HEK293 (cell line): Measurements from ENCODE around the gene EMD.

Experiments
- BCL11B ChIP-seq: fragments of 450-650 bp; formaldehyde crosslinking; IDR thresholded peaks from 2 replicates; pipeline ENCODE4 v1.5.1; 2016; ENCODE audit warnings: low read depth, missing biosample characterization, missing genetic modification characterization
- EGR2 ChIP-seq: fragments of 450-650 bp; formaldehyde crosslinking; IDR thresholded peaks from 2 replicates; pipeline ENCODE4 v1.5.1; 2016; ENCODE audit warnings: low read depth, missing biosample characterization, missing genetic modification characterization
- GLIS2 ChIP-seq: fragments of 450-650 bp; formaldehyde crosslinking; IDR thresholded peaks from 2 replicates; pipeline ENCODE4 v1.5.1; 2016; ENCODE audit warnings: missing biosample characterization, missing genetic modification characterization
- KLF1 ChIP-seq: fragments of 450-650 bp; formaldehyde crosslinking; IDR thresholded peaks from 2 replicates; pipeline ENCODE4 v1.5.1; 2016; ENCODE audit warnings: missing biosample characterization, missing genetic modification characterization
- KLF9 ChIP-seq: fragments of 450-650 bp; formaldehyde crosslinking; IDR thresholded peaks from 2 replicates; pipeline ENCODE4 v1.5.1; 2016; ENCODE audit warnings: missing biosample characterization, missing genetic modification characterization, low read depth
- MEIS1 ChIP-seq: sonication (generic); formaldehyde crosslinking; IDR thresholded peaks from 2 replicates; pipeline ENCODE4 v1.8.1; 2022; ENCODE audit warnings: missing genetic modification reagents, mild to moderate bottlenecking, borderline replicate concordance
- MZF1 ChIP-seq: fragments of 450-650 bp; formaldehyde crosslinking; IDR thresholded peaks from 2 replicates; pipeline ENCODE4 v1.5.1; 2017; ENCODE audit warnings: missing biosample characterization, missing genetic modification characterization, borderline replicate concordance
- RBAK ChIP-seq: fragments of 450-650 bp; formaldehyde crosslinking; IDR thresholded peaks from 2 replicates; pipeline ENCODE4 v1.5.1; 2016; ENCODE audit warnings: missing biosample characterization, missing genetic modification characterization
- SP3 ChIP-seq: fragments of 450-650 bp; formaldehyde crosslinking; IDR thresholded peaks from 2 replicates; pipeline ENCODE4 v1.5.1; 2016; ENCODE audit warnings: missing biosample characterization, missing genetic modification characterization
- TCF7L2 ChIP-seq: IDR thresholded peaks from 2 replicates; pipeline ENCODE4 v1.6.1; 2011; ENCODE audit warnings: low read depth, mild to moderate bottlenecking, inconsistent platforms, low read length, moderate library complexity, borderline replicate concordance
- WT1 ChIP-seq: fragments of 450-650 bp; formaldehyde crosslinking; IDR thresholded peaks from 2 replicates; pipeline ENCODE4 v1.5.1; 2016; ENCODE audit warnings: missing biosample characterization, missing genetic modification characterization
- ZBTB48 ChIP-seq: fragments of 450-650 bp; formaldehyde crosslinking; IDR thresholded peaks from 2 replicates; pipeline ENCODE4 v1.5.1; 2016; ENCODE audit warnings: missing biosample characterization, missing genetic modification characterization
- ZFHX2 ChIP-seq: fragments of 450-650 bp; formaldehyde crosslinking; conservative IDR thresholded peaks from 2 replicates; pipeline ENCODE4 v1.5.1; 2016; ENCODE audit warnings: missing biosample characterization, missing genetic modification characterization
- ZFP37 ChIP-seq: fragments of 450-650 bp; formaldehyde crosslinking; IDR thresholded peaks from 2 replicates; pipeline ENCODE4 v1.5.1; 2016; ENCODE audit warnings: missing biosample characterization, missing genetic modification characterization
- ZNF146 ChIP-seq: fragments of 450-650 bp; formaldehyde crosslinking; IDR thresholded peaks from 2 replicates; pipeline ENCODE4 v1.5.1; 2016; ENCODE audit warnings: missing biosample characterization, missing genetic modification characterization
- ZNF148 ChIP-seq: fragments of 450-650 bp; formaldehyde crosslinking; IDR thresholded peaks from 2 replicates; pipeline ENCODE4 v1.5.0; 2017; ENCODE audit warnings: missing biosample characterization, missing genetic modification characterization, borderline replicate concordance
- ZNF2 ChIP-seq: fragments of 450-650 bp; formaldehyde crosslinking; IDR thresholded peaks from 2 replicates; pipeline ENCODE4 v1.5.1; 2016; ENCODE audit warnings: missing biosample characterization, missing genetic modification characterization
- ZNF280D ChIP-seq: fragments of 450-650 bp; formaldehyde crosslinking; IDR thresholded peaks from 2 replicates; pipeline ENCODE4 v1.5.1; 2016; ENCODE audit warnings: missing biosample characterization, missing genetic modification characterization
- ZNF501 ChIP-seq: fragments of 450-650 bp; formaldehyde crosslinking; IDR thresholded peaks from 2 replicates; pipeline ENCODE4 v1.5.1; 2016; ENCODE audit warnings: missing biosample characterization, missing genetic modification characterization
- ZNF544 ChIP-seq: fragments of 450-650 bp; formaldehyde crosslinking; IDR thresholded peaks from 2 replicates; pipeline ENCODE4 v1.5.0; 2017; ENCODE audit warnings: missing biosample characterization, missing genetic modification characterization
- ZNF555 ChIP-seq: fragments of 450-650 bp; formaldehyde crosslinking; conservative IDR thresholded peaks from 2 replicates; pipeline ENCODE4 v1.5.1; 2017; ENCODE audit warnings: missing biosample characterization, mild to moderate bottlenecking, missing genetic modification characterization, inconsistent platforms
- ZNF571 ChIP-seq: fragments of 450-650 bp; formaldehyde crosslinking; IDR thresholded peaks from 2 replicates; pipeline ENCODE4 v1.5.0; 2017; ENCODE audit warnings: missing biosample characterization, missing genetic modification characterization
- ZNF596 ChIP-seq: fragments of 450-650 bp; IDR thresholded peaks from 2 replicates; pipeline ENCODE4 v1.5.0; 2018; ENCODE audit warnings: missing biosample characterization, mild to moderate bottlenecking, missing genetic modification characterization, moderate library complexity
- ZNF777 ChIP-seq: fragments of 450-650 bp; formaldehyde crosslinking; IDR thresholded peaks from 2 replicates; pipeline ENCODE4 v1.5.1; 2017; ENCODE audit warnings: missing biosample characterization, missing genetic modification characterization, borderline replicate concordance
- ZXDB ChIP-seq: fragments of 450-650 bp; formaldehyde crosslinking; IDR thresholded peaks from 2 replicates; pipeline ENCODE4 v1.5.1; 2016; ENCODE audit warnings: missing biosample characterization, missing genetic modification characterization
- TF ChIP-seq, protein P1 (sequence below): fragments of 450-650 bp; formaldehyde crosslinking; IDR thresholded peaks from 2 replicates; pipeline ENCODE4 v1.5.1; 2016; ENCODE audit warnings: missing biosample characterization, missing genetic modification characterization
- TF ChIP-seq, protein P2 (sequence below): fragments of 450-650 bp; formaldehyde crosslinking; IDR thresholded peaks from 2 replicates; pipeline ENCODE4 v1.5.1; 2016; ENCODE audit warnings: missing biosample characterization, missing genetic modification characterization
- TF ChIP-seq, protein P3 (sequence below): fragments of 450-650 bp; formaldehyde crosslinking; IDR thresholded peaks from 2 replicates; pipeline ENCODE4 v1.5.1; 2016; ENCODE audit warnings: missing biosample characterization, missing genetic modification characterization
- TF ChIP-seq, protein P4 (sequence below): fragments of 450-650 bp; formaldehyde crosslinking; IDR thresholded peaks from 2 replicates; pipeline ENCODE4 v1.5.1; 2016; ENCODE audit warnings: missing biosample characterization, missing genetic modification characterization

EMD gene

DNA sequence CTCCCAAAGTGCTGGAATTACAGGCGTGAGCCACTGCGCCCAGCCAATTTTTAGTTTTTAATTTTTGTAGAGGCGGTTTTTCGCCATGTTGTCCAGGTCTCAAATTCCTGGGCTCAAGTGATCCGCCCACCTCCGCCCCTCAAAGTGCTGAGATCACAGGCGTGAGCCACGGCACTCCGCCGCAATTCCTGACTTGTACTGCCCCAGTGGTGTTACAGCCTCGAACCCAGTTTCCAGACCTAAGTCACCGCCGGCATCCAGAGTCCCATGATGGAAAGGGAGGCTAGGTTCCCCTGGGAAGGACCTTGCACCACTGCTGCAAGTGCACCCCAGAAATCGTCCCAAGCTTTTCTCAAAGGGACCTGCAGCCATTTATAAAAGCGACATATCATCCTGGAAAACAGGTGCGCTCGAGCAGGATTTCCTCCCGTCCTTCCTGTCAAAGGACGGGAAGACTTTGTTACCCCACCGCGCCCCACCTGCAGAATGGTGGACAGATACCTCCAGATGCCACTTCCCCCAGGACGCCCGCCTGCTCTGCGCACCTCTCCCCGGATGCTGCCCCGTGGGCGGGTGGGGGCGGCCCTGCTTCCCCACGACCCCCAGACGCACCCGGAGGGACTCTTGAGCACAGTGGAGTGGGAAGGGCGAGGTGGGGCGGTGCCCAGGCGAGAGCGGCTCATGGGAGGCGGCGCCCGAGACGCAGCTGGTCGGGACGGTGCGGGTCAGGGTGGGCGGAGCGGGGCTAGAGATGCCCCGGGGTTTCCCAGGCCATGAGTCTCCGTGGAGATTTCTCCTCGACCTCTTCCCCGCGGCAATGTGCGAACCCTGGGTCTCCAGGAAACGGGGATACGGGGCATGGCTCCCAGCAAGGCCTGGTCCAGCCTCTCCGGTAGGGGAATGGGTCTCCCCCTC lies 18.1 kb downstream of the EMD start (continued):
- TF ChIP-seq, protein P1, sequence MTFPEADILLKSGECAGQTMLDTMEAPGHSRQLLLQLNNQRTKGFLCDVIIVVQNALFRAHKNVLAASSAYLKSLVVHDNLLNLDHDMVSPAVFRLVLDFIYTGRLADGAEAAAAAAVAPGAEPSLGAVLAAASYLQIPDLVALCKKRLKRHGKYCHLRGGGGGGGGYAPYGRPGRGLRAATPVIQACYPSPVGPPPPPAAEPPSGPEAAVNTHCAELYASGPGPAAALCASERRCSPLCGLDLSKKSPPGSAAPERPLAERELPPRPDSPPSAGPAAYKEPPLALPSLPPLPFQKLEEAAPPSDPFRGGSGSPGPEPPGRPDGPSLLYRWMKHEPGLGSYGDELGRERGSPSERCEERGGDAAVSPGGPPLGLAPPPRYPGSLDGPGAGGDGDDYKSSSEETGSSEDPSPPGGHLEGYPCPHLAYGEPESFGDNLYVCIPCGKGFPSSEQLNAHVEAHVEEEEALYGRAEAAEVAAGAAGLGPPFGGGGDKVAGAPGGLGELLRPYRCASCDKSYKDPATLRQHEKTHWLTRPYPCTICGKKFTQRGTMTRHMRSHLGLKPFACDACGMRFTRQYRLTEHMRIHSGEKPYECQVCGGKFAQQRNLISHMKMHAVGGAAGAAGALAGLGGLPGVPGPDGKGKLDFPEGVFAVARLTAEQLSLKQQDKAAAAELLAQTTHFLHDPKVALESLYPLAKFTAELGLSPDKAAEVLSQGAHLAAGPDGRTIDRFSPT, result no peak
- TF ChIP-seq ZBTB48 (peak; percentile 32; the same call in 1 of the 2 replicates), MZF1 (tag by site-specific recombination) (0 out of 2 replicates have a peak, but pooled peaks have one; percentile 16), ZNF2 (0 out of 2 replicates have a peak, but pooled peaks have one; percentile 18), ZNF777 (0 out of 2 replicates have a peak, but pooled peaks have one; percentile 34), EGR2 (peak; percentile 61), BCL11B (tag by site-specific recombination) (no peak), ZNF571 (tag by site-specific recombination) (no peak), KLF9 (peak; percentile 66), ZXDB (tag by site-specific recombination) (peak; percentile 100), GLIS2 (peak; percentile 68), ZFHX2 (peak; percentile 87), ZNF501 (tag by site-specific recombination) (peak; percentile 71), ZNF280D (no peak), SP3 (peak; percentile 49), ZNF148 (no peak), RBAK (no peak), MEIS1 (CRISPR knock-in tag) (no peak), TCF7L2 (no peak), ZNF544 (tag by site-specific recombination) (no peak), ZFP37 (0 out of 2 replicates have a peak, but pooled peaks have one; percentile 27), KLF1 (peak; percentile 84), WT1 (tag by site-specific recombination) (no peak), ZNF555 (tag by site-specific recombination) (no peak), ZNF146 (tag by site-specific recombination) (no peak), ZNF596 (tag by site-specific recombination) (no peak)
- TF ChIP-seq, protein P2, sequence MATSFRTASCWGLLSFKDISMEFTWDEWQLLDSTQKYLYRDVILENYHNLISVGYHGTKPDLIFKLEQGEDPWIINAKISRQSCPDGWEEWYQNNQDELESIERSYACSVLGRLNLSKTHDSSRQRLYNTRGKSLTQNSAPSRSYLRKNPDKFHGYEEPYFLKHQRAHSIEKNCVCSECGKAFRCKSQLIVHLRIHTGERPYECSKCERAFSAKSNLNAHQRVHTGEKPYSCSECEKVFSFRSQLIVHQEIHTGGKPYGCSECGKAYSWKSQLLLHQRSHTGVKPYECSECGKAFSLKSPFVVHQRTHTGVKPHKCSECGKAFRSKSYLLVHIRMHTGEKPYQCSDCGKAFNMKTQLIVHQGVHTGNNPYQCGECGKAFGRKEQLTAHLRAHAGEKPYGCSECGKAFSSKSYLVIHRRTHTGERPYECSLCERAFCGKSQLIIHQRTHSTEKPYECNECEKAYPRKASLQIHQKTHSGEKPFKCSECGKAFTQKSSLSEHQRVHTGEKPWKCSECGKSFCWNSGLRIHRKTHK, result no peak
- TF ChIP-seq, protein P3, sequence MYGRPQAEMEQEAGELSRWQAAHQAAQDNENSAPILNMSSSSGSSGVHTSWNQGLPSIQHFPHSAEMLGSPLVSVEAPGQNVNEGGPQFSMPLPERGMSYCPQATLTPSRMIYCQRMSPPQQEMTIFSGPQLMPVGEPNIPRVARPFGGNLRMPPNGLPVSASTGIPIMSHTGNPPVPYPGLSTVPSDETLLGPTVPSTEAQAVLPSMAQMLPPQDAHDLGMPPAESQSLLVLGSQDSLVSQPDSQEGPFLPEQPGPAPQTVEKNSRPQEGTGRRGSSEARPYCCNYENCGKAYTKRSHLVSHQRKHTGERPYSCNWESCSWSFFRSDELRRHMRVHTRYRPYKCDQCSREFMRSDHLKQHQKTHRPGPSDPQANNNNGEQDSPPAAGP (tag by site-specific recombination), result no peak
- TF ChIP-seq, protein P4, sequence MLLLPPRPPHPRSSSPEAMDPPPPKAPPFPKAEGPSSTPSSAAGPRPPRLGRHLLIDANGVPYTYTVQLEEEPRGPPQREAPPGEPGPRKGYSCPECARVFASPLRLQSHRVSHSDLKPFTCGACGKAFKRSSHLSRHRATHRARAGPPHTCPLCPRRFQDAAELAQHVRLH (tag by site-specific recombination), result no peak
